CD14-positive monocyte (primary cell): Measurements from ENCODE around the gene BANK1. TPM values are rescaled to one million over a fixed set of nuclear protein-coding genes. Genes with fewer than 3 reads are reported as not detected.

Experiments
- DNase-seq, 3 donors: peaks; one replicate each; pipeline ENCODE4 v3.0.0-alpha.2; 2011 to 2022
- H2AFZ ChIP-seq: 2 replicates; pipeline ENCODE4 v1.6.0; 2012; ENCODE audit warnings: mild to moderate bottlenecking, low read depth, low read length, inconsistent platforms; ENCODE audit not compliant: insufficient read depth, poor library complexity, severe bottlenecking
- H3K27ac ChIP-seq, 2 donors: 1 replicate in 1 of 2; 2 replicates in 1 of 2; pipeline ENCODE4 v1.5.1; 2012 to 2013; ENCODE audit warnings: low read length in 2 of 2, control low read depth in 1 of 2, inconsistent platforms in 1 of 2, low read depth in 1 of 2, mild to moderate bottlenecking in 1 of 2
- H3K27me3 ChIP-seq, 2 donors: one replicate each; pipeline versions ENCODE4 v1.6.0 to v1.6.1; 2011 to 2013; ENCODE audit warnings: low read length in 2 of 2; ENCODE audit not compliant: control insufficient read depth in 2 of 2, insufficient read depth in 2 of 2
- H3K36me3 ChIP-seq, 2 donors: replicated peaks in 1 of 2; 1 replicate in 1 of 2; 2 replicates in 1 of 2; pipeline versions ENCODE4 v1.5.1 to v1.6.1; 2012 to 2013; ENCODE audit warnings: low read length in 2 of 2, control low read depth in 1 of 2, inconsistent platforms in 1 of 2, mild to moderate bottlenecking in 1 of 2; ENCODE audit not compliant: insufficient read depth in 2 of 2, control insufficient read depth in 1 of 2
- H3K4me1 ChIP-seq, 2 donors: 1 replicate in 1 of 2; 2 replicates in 1 of 2; pipeline versions ENCODE4 v1.5.1 to v1.6.1; 2012 to 2013; ENCODE audit warnings: low read length in 2 of 2, control low read depth in 1 of 2, inconsistent platforms in 1 of 2, mild to moderate bottlenecking in 1 of 2, moderate library complexity in 1 of 2; ENCODE audit not compliant: insufficient read depth in 2 of 2, control insufficient read depth in 1 of 2
- H3K4me2 ChIP-seq: replicated peaks from 2 replicates; pipeline ENCODE3; 2012; ENCODE audit warnings: low read length, moderate library complexity, mild to moderate bottlenecking; ENCODE audit not compliant: poor library complexity, severe bottlenecking; ENCODE audit errors: extremely low read depth
- H3K4me3 ChIP-seq, 3 experiments: fragments of 200-600 bp in 1 of 3; sonication (generic) in 1 of 3; replicated peaks in 1 of 3; 1 replicate in 2 of 3; 2 replicates in 1 of 3; pipeline ENCODE4 v1.5.1; 2011 to 2013; ENCODE audit warnings: low read length in 3 of 3, mild to moderate bottlenecking in 3 of 3, control low read depth in 2 of 3, low read depth in 2 of 3, inconsistent platforms in 1 of 3, moderate library complexity in 1 of 3
- H3K79me2 ChIP-seq: 2 replicates; pipeline ENCODE4 v1.6.0; 2012; ENCODE audit warnings: mild to moderate bottlenecking, control low read depth, inconsistent platforms, low read length, moderate library complexity; ENCODE audit not compliant: insufficient read depth
- H3K9ac ChIP-seq: 2 replicates; pipeline ENCODE4 v1.6.0; 2017; ENCODE audit warnings: low read length, mild to moderate bottlenecking; ENCODE audit not compliant: insufficient read depth, poor library complexity, severe bottlenecking
- H3K9me3 ChIP-seq, 2 donors: replicated peaks in 1 of 2; 1 replicate in 1 of 2; 2 replicates in 1 of 2; pipeline versions ENCODE4 v1.5.1 to v1.6.1; 2012 to 2013; ENCODE audit warnings: low read length in 2 of 2, control low read depth in 1 of 2; ENCODE audit not compliant: control insufficient read depth in 1 of 2, insufficient read depth in 1 of 2
- H4K20me1 ChIP-seq: 2 replicates; pipeline ENCODE4 v1.6.0; 2012; ENCODE audit warnings: mild to moderate bottlenecking, low read length, control low read depth, moderate library complexity; ENCODE audit not compliant: insufficient read depth
- H3K27ac Mint-ChIP-seq, 7 donors: one replicate each; pipeline ENCODE4 v1.8.0; 2020; ENCODE audit warnings: mild to moderate bottlenecking in 7 of 7, mixed read lengths in 7 of 7, moderate library complexity in 6 of 7, inconsistent platforms in 2 of 7
- H3K27me3 Mint-ChIP-seq, 3 donors: one replicate each; pipeline ENCODE4 v1.8.0; 2021 to 2022; ENCODE audit warnings: low read depth in 3 of 3, mild to moderate bottlenecking in 3 of 3, mixed read lengths in 3 of 3, moderate library complexity in 3 of 3, inconsistent platforms in 1 of 3
- H3K36me3 Mint-ChIP-seq, 2 donors: one replicate each; pipeline ENCODE4 v1.8.0; 2020; ENCODE audit warnings: mixed read lengths in 2 of 2, inconsistent platforms in 1 of 2, mild to moderate bottlenecking in 1 of 2
- H3K4me1 Mint-ChIP-seq: one replicate; pipeline ENCODE4 v1.8.0; 2020; ENCODE audit warnings: mild to moderate bottlenecking, mixed read lengths
- H3K4me3 Mint-ChIP-seq, 2 donors: one replicate each; pipeline ENCODE4 v1.8.0; 2020; ENCODE audit warnings: mild to moderate bottlenecking in 2 of 2, mixed read lengths in 2 of 2, moderate library complexity in 1 of 2
- H3K9me3 Mint-ChIP-seq, 7 donors: one replicate each; pipeline ENCODE4 v1.8.0; 2020 to 2022; ENCODE audit warnings: mixed read lengths in 7 of 7, mild to moderate bottlenecking in 6 of 7, moderate library complexity in 6 of 7, inconsistent platforms in 2 of 7
- WGBS: methylation state at CpG from one replicate; pipeline ENCODE4 v1.1.5; 2013; ENCODE audit warnings: missing lambda C conversion rate; ENCODE audit not compliant: insufficient coverage; 5-methylcytosine and 5-hydroxymethylcytosine counted together
- intact Hi-C, 2 donors: fragments of 100-400 bp; cut with micrococcal nuclease; formaldehyde crosslinking; loops; one replicate each; pipeline versions ENCODE4 v1.15.0 to v1.15.1; 2023
- polyA plus RNA-seq, 3 donors: library from polyadenylated mRNA; depleted of rRNA in 1 of 3; unstranded in 2 of 3; stranded (reverse) in 1 of 3; fragments of 300-500 nt in 2 of 3; fragments of >200 nt in 1 of 3; fragmentation: Illumina TruSeq in 2 of 3; gene quantifications; 1 replicate in 2 of 3; 2 replicates in 1 of 3; pipeline ENCODE4 v1.2.3, GENCODE V29; 2012 to 2021
- TF ChIP-seq, protein P1 (sequence below): fragments of 200-600 bp; IDR thresholded peaks from one replicate; pipeline ENCODE4 v1.8.0; 2022; ENCODE audit warnings: antibody characterized with exemption, mild to moderate bottlenecking

BANK1 gene
- polyA plus RNA-seq, 3 donors = 2.6 to 5.2 (median 2.9) TPM

DNA sequence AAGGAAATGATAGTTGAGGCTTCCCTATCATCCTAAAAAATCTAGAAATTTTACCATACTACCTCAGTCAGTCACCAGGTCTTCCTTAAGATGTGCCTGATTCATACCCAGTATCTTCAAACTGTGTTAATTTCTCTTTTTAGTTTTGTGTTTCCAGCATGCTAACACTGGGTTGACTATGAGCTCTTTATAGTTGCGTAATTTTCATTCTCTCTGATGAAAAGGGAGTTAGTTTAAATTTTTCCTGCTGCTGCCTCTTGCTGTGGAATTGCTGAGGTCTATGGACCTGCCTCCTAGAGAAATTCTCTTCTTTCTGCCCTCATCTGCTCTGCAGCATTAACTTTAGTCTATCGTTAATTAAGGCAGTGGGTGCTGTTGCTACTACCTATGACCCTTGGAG is 66.6 kb downstream of the BANK1 start:
- H3K4me1 ChIP-seq = no peaks in the 10 kb centered on the region
- no peak overlapping the region for H2AFZ ChIP-seq
- no peak overlapping the region for H3K4me3 ChIP-seq
- Mint-ChIP-seq H3K27ac (peak overlapping the region in 1 of 7 donors; percentile 62), H3K36me3 (peaks cover 4 to 10% of the 10 kb centered on the region in 2 donors), H3K9me3 (no peaks in the 10 kb centered on the region), H3K4me1 (no peaks in the 10 kb centered on the region), H3K4me3 (no peak overlapping the region), H3K27me3 (no peaks in the 10 kb centered on the region)
- no peaks in the 10 kb centered on the region for H3K27me3 ChIP-seq
- no peak overlapping the region for H3K27ac ChIP-seq
- no peak overlapping the region for H3K4me2 ChIP-seq
- TF ChIP-seq, protein P1, sequence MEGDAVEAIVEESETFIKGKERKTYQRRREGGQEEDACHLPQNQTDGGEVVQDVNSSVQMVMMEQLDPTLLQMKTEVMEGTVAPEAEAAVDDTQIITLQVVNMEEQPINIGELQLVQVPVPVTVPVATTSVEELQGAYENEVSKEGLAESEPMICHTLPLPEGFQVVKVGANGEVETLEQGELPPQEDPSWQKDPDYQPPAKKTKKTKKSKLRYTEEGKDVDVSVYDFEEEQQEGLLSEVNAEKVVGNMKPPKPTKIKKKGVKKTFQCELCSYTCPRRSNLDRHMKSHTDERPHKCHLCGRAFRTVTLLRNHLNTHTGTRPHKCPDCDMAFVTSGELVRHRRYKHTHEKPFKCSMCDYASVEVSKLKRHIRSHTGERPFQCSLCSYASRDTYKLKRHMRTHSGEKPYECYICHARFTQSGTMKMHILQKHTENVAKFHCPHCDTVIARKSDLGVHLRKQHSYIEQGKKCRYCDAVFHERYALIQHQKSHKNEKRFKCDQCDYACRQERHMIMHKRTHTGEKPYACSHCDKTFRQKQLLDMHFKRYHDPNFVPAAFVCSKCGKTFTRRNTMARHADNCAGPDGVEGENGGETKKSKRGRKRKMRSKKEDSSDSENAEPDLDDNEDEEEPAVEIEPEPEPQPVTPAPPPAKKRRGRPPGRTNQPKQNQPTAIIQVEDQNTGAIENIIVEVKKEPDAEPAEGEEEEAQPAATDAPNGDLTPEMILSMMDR = no peak
- H3K9ac ChIP-seq = no peak overlapping the region
- H4K20me1 ChIP-seq = no peaks in the 10 kb centered on the region
- H3K79me2 ChIP-seq = no peaks in the 10 kb centered on the region
- no peak for DNase-seq
- WGBS = 100% methylated on average over 1 of the region's 2 CpGs
- intact Hi-C loops = no loop called here
- H3K36me3 ChIP-seq = no peaks in the 10 kb centered on the region
- no peaks in the 10 kb centered on the region for H3K9me3 ChIP-seq

DNA sequence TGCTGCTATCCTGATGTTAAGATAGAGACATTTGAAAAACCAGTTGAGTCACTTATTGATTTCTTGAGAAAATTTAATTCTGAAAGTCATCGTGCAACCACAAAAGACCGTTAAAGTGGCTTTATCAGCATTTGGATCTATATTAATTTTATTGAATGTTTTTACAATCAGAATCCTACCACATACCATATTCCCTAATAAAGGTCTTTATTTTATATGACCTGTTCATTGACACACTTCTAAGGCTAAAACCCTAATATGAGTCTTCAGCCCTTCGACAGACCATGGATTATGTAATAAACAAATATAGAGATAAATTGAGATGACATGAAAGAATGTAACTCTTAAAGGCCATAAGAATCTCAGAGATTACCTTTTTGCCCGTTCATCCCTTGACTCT is 68.1 kb downstream of the BANK1 start:
- no peak for DNase-seq
- H3K36me3 Mint-ChIP-seq = peaks cover 4 to 10% of the 10 kb centered on the region in 2 donors
- H3K9me3 Mint-ChIP-seq = no peaks in the 10 kb centered on the region
- no peaks in the 10 kb centered on the region for H3K79me2 ChIP-seq
- H3K27me3 Mint-ChIP-seq = no peaks in the 10 kb centered on the region
- no peak overlapping the region for H3K27ac Mint-ChIP-seq
- no peak overlapping the region for H3K4me2 ChIP-seq
- H3K9ac ChIP-seq = no peak overlapping the region
- H4K20me1 ChIP-seq = no peaks in the 10 kb centered on the region
- no peak overlapping the region for H2AFZ ChIP-seq
- no peaks in the 10 kb centered on the region for H3K27me3 ChIP-seq
- no peaks in the 10 kb centered on the region for H3K36me3 ChIP-seq
- no peaks in the 10 kb centered on the region for H3K9me3 ChIP-seq
- intact Hi-C loops = no loop called here
- no peaks in the 10 kb centered on the region for H3K4me1 Mint-ChIP-seq
- H3K4me3 Mint-ChIP-seq = no peak overlapping the region
- no peaks in the 10 kb centered on the region for H3K4me1 ChIP-seq
- no peak overlapping the region for H3K4me3 ChIP-seq
- TF ChIP-seq, protein P1 = no peak
- H3K27ac ChIP-seq = no peak overlapping the region
- WGBS = no CpG with 5 or more reads among the region's 4 CpGs
